Breast epithelium (tissue), 4 donors: ENCODE results near the gene NUAK1. TPM values are rescaled to one million over a fixed set of nuclear protein-coding genes. Genes with fewer than 3 reads are reported as not detected.

Source experiments
- DNase-seq, 2 donors: peaks; one replicate each; pipeline ENCODE4 v3.0.0-alpha.2; 2019; ENCODE audit warnings: low spot score in 2 of 2
- H3K27ac ChIP-seq, 2 donors: fragments of 200-600 bp; sonication (generic) in 1 of 2; one replicate each; pipeline ENCODE4 v1.5.1; 2016 to 2019; ENCODE audit warnings: mild to moderate bottlenecking in 1 of 2
- H3K27me3 ChIP-seq, 2 donors: fragments of 200-600 bp; sonication (generic) in 1 of 2; one replicate each; pipeline versions ENCODE4 v1.5.1 to v1.6.0; 2017 to 2019; ENCODE audit warnings: control low read depth in 1 of 2, mild to moderate bottlenecking in 1 of 2
- H3K36me3 ChIP-seq: fragments of 200-600 bp; one replicate; pipeline ENCODE4 v1.5.1; 2019
- H3K4me1 ChIP-seq, 2 donors: fragments of 200-600 bp; sonication (generic); one replicate each; pipeline ENCODE4 v1.5.1; 2016 to 2019; ENCODE audit warnings: control low read depth in 1 of 2
- H3K4me3 ChIP-seq, 3 donors: fragments of 200-600 bp; sonication (generic); 1 replicate in 2 of 3; 2 replicates in 1 of 3; pipeline ENCODE4 v1.5.1; 2016 to 2019; ENCODE audit warnings: mild to moderate bottlenecking in 3 of 3, moderate library complexity in 2 of 3
- H3K9me3 ChIP-seq, 2 donors: fragments of 200-600 bp; sonication (generic) in 1 of 2; one replicate each; pipeline ENCODE4 v1.5.1; 2016 to 2019; ENCODE audit warnings: control low read depth in 1 of 2
- POLR2A ChIP-seq: fragments of 450-650 bp; IDR thresholded peaks from one replicate; pipeline ENCODE4 v1.6.1; 2016; ENCODE audit warnings: antibody characterized with exemption, mild to moderate bottlenecking, moderate library complexity
- POLR2AphosphoS5 ChIP-seq, 3 donors: sonication (generic); formaldehyde crosslinking; IDR thresholded peaks; one replicate each; pipeline ENCODE4 v1.6.1; 2017; ENCODE audit warnings: antibody characterized with exemption in 3 of 3
- intact Hi-C: fragments of 100-400 bp; cut with DNase I; formaldehyde crosslinking; loops from one replicate; pipeline ENCODE4 v1.15.1; 2023; ENCODE audit warnings: low total_unique reads
- total RNA-seq, 3 donors: library from RNA; depleted of rRNA; stranded (reverse); fragments of >200 nt; gene quantifications; one replicate each; pipeline ENCODE4 v1.1.0, GENCODE V29; 2016
- TF ChIP-seq, protein P1 (sequence below), 3 donors: fragments of 450-650 bp; IDR thresholded peaks; one replicate each; pipeline ENCODE4 v1.5.1; 2016 to 2017; ENCODE audit warnings: antibody characterized with exemption in 3 of 3, mild to moderate bottlenecking in 3 of 3, moderate library complexity in 3 of 3

NUAK1 gene
- total RNA-seq, 3 donors from 2014 or later: 6.0 to 20.2 (median 13.1) TPM

DNA sequence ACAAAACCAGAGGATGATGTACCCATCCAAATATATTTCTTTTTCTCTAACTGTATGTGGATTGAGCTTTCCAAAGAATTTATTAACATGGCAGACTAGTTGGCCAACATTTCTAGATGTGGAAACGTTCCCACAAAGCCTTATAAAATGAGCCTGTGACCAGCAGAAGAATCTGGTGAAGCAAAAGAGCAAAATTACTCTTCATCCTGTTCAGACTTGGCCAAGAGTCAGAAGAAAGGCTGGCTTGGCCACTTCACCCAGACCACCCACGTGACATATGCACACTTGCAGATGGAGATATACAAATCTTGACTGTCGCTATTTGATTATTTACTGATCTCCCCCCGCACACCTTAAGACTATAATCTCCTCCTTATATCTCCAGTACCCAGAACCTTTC, 96.7 kb downstream of the NUAK1 start:
- H3K36me3 ChIP-seq: no peaks in the 10 kb centered on the region
- no peak for DNase-seq
- no peak overlapping the region for H3K4me3 ChIP-seq
- no peak overlapping the region for H3K27ac ChIP-seq
- no peaks in the 10 kb centered on the region for H3K9me3 ChIP-seq
- no peaks in the 10 kb centered on the region for H3K27me3 ChIP-seq
- intact Hi-C loops: no loop called here
- TF ChIP-seq, protein P1, sequence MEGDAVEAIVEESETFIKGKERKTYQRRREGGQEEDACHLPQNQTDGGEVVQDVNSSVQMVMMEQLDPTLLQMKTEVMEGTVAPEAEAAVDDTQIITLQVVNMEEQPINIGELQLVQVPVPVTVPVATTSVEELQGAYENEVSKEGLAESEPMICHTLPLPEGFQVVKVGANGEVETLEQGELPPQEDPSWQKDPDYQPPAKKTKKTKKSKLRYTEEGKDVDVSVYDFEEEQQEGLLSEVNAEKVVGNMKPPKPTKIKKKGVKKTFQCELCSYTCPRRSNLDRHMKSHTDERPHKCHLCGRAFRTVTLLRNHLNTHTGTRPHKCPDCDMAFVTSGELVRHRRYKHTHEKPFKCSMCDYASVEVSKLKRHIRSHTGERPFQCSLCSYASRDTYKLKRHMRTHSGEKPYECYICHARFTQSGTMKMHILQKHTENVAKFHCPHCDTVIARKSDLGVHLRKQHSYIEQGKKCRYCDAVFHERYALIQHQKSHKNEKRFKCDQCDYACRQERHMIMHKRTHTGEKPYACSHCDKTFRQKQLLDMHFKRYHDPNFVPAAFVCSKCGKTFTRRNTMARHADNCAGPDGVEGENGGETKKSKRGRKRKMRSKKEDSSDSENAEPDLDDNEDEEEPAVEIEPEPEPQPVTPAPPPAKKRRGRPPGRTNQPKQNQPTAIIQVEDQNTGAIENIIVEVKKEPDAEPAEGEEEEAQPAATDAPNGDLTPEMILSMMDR (IDR thresholded peaks at IDR 0.05): no peak
- no peak for TF ChIP-seq POLR2A
- TF ChIP-seq POLR2AphosphoS5 (IDR thresholded peaks at IDR 0.05): no peak
- H3K4me1 ChIP-seq: no peaks in the 10 kb centered on the region

DNA sequence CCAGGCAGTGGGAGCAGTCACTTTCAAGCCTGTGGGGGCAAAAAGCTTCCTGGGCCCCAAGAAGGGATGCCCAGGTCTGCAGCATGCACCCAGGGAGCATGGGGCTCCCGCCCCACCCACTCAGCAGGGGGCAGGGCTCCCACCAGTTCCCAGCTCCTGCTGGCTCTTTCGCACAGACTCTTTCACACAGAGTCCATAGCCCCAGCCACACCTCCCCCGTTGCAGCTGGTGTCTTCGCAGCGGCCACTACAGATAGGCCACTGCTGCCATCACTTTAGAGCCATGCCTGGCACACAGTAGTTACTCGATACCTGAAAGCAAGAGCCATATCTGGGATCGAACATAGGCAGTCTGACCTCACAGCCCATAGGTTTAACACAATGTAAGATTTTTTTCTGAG, 98.2 kb downstream of the NUAK1 start:
- H3K36me3 ChIP-seq: no peaks in the 10 kb centered on the region
- H3K4me1 ChIP-seq: no peaks in the 10 kb centered on the region
- no peak overlapping the region for H3K27ac ChIP-seq
- DNase-seq: no peak
- no peaks in the 10 kb centered on the region for H3K27me3 ChIP-seq
- intact Hi-C loops: no loop called here
- TF ChIP-seq POLR2A: no peak
- no peak overlapping the region for H3K4me3 ChIP-seq
- H3K9me3 ChIP-seq: no peaks in the 10 kb centered on the region

DNA sequence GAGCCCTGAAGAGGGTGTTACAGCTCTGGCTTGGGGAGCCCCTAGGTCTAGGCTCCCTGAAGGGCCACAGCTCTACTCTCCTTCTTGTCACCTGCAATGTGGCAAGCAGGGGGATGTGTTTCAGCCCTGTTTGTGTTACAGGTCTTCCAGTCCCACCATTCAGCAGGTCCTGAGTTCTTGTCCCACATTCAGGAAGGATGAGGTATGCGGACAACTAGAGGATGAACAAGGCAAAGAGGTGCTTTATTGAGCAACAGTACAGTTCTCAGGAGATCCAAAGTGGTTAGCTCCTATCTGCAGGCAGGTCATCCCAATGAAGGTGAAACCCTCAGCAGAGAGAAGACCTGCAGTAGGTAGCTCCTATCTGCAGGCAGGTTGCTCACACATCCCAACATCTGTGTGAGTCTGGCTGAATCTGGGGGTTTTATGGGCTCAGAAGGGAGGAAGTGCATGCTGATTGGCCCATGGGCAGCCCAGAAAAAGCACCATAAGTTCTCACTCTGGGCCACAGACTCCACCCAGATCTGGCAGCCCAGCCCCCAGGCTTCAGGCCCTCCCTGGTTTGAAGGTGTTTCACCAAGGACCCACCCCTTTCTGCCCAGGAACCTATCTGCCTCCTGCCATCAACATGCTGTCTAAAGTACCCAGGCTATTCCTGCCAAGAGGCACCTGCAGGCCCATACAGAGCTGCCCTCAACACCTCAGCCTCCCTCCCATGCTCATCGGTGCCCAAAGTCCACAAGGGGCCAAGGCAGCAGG, 98.9 kb downstream of the NUAK1 start:
- no peak overlapping the region for H3K27ac ChIP-seq
- intact Hi-C loops: no loop called here
- no peaks in the 10 kb centered on the region for H3K36me3 ChIP-seq
- DNase-seq: no peak
- no peaks in the 10 kb centered on the region for H3K4me1 ChIP-seq
- TF ChIP-seq POLR2AphosphoS5 (IDR thresholded peaks at IDR 0.05) (no peak), POLR2A (no peak)
- TF ChIP-seq, protein P1 (IDR thresholded peaks at IDR 0.05): no peak
- no peaks in the 10 kb centered on the region for H3K9me3 ChIP-seq
- no peak overlapping the region for H3K4me3 ChIP-seq
- no peaks in the 10 kb centered on the region for H3K27me3 ChIP-seq

DNA sequence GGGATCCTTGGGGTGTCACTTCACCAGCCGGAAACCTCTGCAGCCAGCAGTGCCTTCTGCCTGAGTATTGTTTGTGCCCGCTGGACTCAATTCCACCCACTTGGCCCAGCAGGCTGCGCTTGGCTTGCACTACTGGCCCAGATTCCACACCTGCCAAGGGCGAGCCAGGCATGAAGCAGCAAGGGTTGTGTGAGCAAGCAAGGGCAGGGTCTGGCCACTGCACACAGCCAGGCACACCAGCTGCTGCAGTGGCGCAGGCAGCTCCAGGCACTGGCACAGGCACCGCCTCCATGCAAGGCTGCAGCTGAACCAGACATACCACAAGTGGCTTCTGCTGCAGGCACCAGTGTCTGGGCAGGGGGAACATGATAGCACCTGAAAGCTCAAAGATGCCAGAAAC, 99.5 kb downstream of the NUAK1 start:
- no peaks in the 10 kb centered on the region for H3K36me3 ChIP-seq
- no peak overlapping the region for H3K27ac ChIP-seq
- TF ChIP-seq POLR2AphosphoS5 (IDR thresholded peaks at IDR 0.05) (no peak), POLR2A (no peak)
- TF ChIP-seq, protein P1 (IDR thresholded peaks at IDR 0.05): no peak
- H3K27me3 ChIP-seq: no peaks in the 10 kb centered on the region
- H3K4me1 ChIP-seq: no peaks in the 10 kb centered on the region
- H3K9me3 ChIP-seq: no peaks in the 10 kb centered on the region
- no peak for DNase-seq
- H3K4me3 ChIP-seq: no peak overlapping the region
- intact Hi-C loops: no loop called here

DNA sequence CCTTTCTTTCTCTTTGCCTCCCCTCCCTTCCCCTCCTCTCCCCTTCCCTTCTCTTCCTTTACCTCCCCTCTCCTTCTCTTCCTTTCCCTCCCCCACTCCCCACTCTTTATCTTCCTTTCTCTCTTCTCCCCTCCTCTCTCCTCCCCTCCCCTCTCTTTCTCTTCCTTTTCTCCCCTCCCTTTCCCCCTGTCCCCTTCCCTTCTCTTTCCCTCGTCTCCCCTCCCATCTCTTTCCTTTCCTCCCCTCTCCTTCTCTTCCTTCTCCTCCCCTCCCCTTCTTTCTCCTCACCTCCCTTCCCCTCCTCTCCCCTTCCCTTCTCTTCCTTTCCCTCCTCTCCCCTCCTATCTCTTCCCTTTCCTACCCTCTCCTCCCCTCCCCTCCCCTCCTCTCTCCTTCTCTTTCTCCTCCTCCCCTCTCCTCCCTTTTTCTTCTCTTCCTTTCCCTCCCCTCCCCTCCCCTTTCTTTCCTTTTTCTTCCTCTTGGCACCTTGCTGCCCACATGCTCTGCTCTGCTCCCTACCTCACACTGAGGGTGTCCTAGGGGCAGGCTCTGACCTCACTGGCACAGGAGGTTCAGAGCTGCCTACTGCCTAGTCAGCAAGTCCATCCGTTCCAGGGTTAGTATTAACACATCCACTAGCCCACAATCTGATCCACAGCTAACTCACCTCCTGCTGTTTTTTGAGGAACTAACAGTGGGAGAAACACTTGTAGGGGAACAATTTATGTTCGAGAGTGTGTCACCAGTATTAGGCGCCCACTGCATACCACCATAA, 101.0 kb downstream of the NUAK1 start:
- no peak overlapping the region for H3K4me3 ChIP-seq
- intact Hi-C loops: no loop called here
- no peak overlapping the region for H3K27ac ChIP-seq
- no peaks in the 10 kb centered on the region for H3K4me1 ChIP-seq
- H3K36me3 ChIP-seq: no peaks in the 10 kb centered on the region
- DNase-seq: no peak
- TF ChIP-seq, protein P1 (IDR thresholded peaks at IDR 0.05): no peak
- TF ChIP-seq POLR2AphosphoS5 (IDR thresholded peaks at IDR 0.05) (no peak), POLR2A (no peak)
- no peaks in the 10 kb centered on the region for H3K9me3 ChIP-seq
- no peaks in the 10 kb centered on the region for H3K27me3 ChIP-seq
